GOT3 (cell line): ENCODE measurements around the gene MAGEA6.

ENCODE experiments used
- DNase-seq: peaks from one replicate; lab custom pipeline; 2025; ENCODE audit warnings: mixed read lengths; lab: John Stamatoyannopoulos, UW

MAGEA6 gene

DNA sequence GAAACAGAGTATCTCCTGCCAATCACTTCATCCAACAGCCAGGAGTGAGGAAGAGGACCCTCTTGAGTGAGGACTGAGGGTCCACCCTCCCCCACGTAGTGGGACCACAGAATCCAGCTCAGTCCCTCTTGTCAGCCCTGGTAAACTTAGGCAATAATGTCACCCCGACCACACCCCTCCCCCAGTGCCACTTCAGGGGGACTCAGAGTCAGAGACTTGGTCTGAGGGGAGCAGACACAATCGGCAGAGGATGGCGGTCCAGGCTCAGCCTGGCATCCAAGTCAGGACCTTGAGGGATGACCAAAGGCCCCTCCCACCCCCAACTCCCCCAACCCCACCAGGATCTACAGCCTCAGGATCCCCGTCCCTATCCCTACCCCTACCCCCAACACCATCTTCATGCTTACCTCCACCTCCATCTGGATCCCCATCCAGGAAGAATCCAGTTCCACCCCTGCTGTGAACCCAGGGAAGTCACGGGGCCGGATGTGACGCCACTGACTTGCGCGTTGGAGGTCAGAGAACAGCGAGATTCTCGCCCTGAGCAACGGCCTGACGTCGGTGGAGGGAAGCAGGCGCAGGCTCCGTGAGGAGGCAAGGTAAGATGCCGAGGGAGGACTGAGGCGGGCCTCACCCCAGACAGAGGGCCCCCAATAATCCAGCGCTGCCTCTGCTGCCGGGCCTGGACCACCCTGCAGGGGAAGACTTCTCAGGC is 36.1 kb downstream of the MAGEA6 start, which contains the start of the genes CSAG1 and MAGEA12:
CSAG1 (minus strand) TSS at position 461 of the 715 bp plus-strand sequence. CDS start 1,261 bp downstream, outside the sequence.
MAGEA12 (plus strand) TSS at position 497 of the 715 bp plus-strand sequence. CDS start 2,405 bp downstream, outside the sequence.
- no peak for DNase-seq

DNA sequence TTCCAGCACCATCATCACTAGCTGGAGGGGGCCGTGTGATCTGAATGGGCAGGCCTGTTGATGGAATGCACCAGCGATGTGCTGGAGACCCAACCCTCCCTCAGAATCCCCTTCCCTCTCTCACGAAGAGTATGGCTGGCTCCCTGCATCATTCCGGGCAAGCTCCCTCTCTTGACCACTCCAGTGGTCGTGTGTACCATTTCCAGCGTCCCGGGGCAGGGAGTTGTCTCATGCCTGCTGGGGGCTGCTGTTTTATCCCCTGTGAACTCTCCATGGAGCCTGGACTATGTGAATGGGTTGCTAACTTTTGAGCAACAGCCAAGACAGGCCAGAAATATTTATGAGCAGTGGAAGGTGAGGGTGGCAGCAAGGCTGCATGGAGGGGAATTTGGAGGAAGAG is 44.1 kb downstream of the MAGEA6 start:
- no peak for DNase-seq
